HG02678 (cell line): ENCODE data around the gene ORAI1.

Source experiments
- ATAC-seq: cut with Tn5 transposase; IDR thresholded peaks from one replicate; pipeline ENCODE4 v1.9.1; 2021; ENCODE audit warnings: mild to moderate bottlenecking, moderate library complexity; ENCODE audit not compliant: unreplicated experiment

The ORAI1 gene

DNA sequence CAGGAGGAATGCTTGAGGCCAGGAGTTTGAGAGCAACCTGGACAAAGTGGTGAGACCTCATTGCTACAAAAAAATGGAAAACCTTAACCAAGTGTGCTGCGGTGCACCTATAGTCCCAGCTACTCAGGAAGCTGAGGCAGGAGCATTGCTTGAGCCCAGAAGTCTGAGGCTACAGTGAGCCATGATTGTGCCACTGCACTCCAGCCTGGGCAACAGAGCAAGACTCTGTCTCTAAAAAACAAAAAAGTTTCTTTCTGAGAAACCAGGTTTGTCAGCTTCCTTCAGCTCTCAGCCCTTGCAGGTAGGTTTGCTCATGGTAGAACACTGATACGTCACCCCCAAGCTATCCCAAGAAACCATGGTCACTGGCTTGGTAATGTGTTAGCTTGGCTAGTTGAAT is 63.1 kb downstream of the ORAI1 start:
- ATAC-seq, result no peak
